ENCODE measurements around the gene METTL1.

The METTL1 gene

GRCh38 chr12:57718641-57719528, 53.0 kb downstream of the METTL1 start:
- Histone ChIP-seq H3K9ac (ENCODE audit: low read depth in 1 of 2, low read length in 2 of 2) (no peak overlapping the region), H3K27me3 (ENCODE audit: control insufficient read depth in 1 of 2, insufficient read depth in 2 of 2, low read length in 2 of 2) (no peaks in the 10 kb centered on the region), H3K36me3 (ENCODE audit: control insufficient read depth in 1 of 2, insufficient read depth in 2 of 2, low read length in 2 of 2) (peaks cover 51 to 73% of the 10 kb centered on the region in 2 donors), H3K4me3 (ENCODE audit: low read depth in 1 of 2, low read length in 2 of 2) (no peak overlapping the region), H3K4me1 (ENCODE audit: control insufficient read depth in 1 of 2, insufficient read depth in 2 of 2, low read length in 2 of 2) (no peaks in the 10 kb centered on the region), H3K27ac (ENCODE audit: low read depth, low read length) (no peak overlapping the region), H3K9me3 (ENCODE audit: control insufficient read depth in 1 of 2, low read length in 2 of 2) (no peaks in the 10 kb centered on the region)

Measured in duodenal mucosa (tissue), 2 donors.